GM23338 (cell line): ENCODE measurements around the gene ZMYND19. TPM values are rescaled to one million over a fixed set of nuclear protein-coding genes. Genes with fewer than 3 reads are reported as not detected.

Experiments used
- ATAC-seq: fragments of 200-7000 bp; cut with Tn5 transposase; 3 replicates; pipeline ENCODE4 v1.9.1; 2020
- DNase-seq: peaks from one replicate; pipeline ENCODE4 v3.0.0-alpha.2; 2015; ENCODE audit warnings: low spot score
- H2AFZ ChIP-seq: fragments of 200-600 bp; sonication (generic); 2 replicates; pipeline ENCODE4 v1.8.0; 2016; ENCODE audit warnings: antibody characterized with exemption, mild to moderate bottlenecking, moderate library complexity
- H3F3A ChIP-seq: fragments of 200-600 bp; sonication (generic); replicated peaks from 2 replicates; pipeline ENCODE4 v1.8.0; 2017; ENCODE audit warnings: antibody characterized with exemption, mixed run types, low read depth
- H3K27ac ChIP-seq: fragments of 200-600 bp; sonication (generic); 2 replicates; pipeline ENCODE4 v1.6.1; 2016; ENCODE audit warnings: low read depth
- H3K27me3 ChIP-seq: fragments of 200-600 bp; sonication (generic); 2 replicates; pipeline ENCODE4 v1.8.0; 2016; ENCODE audit warnings: mild to moderate bottlenecking, mixed run types, moderate library complexity; ENCODE audit not compliant: insufficient read depth
- H3K36me3 ChIP-seq: fragments of 200-600 bp; sonication (generic); 2 replicates; pipeline ENCODE4 v1.8.0; 2016; ENCODE audit warnings: mild to moderate bottlenecking; ENCODE audit not compliant: insufficient read depth
- H3K4me1 ChIP-seq: fragments of 200-600 bp; sonication (generic); 2 replicates; pipeline ENCODE4 v1.8.0; 2016; ENCODE audit warnings: mild to moderate bottlenecking, moderate library complexity; ENCODE audit not compliant: insufficient read depth
- H3K4me2 ChIP-seq: fragments of 200-600 bp; sonication (generic); 2 replicates; pipeline ENCODE4 v1.7.1; 2017; ENCODE audit warnings: mixed run types
- H3K4me3 ChIP-seq: fragments of 200-600 bp; sonication (generic); 2 replicates; pipeline ENCODE4 v1.6.1; 2016; ENCODE audit warnings: mixed run types
- H3K79me2 ChIP-seq: fragments of 200-600 bp; sonication (generic); replicated peaks from 2 replicates; pipeline ENCODE4 v1.8.0; 2017; ENCODE audit warnings: mild to moderate bottlenecking; ENCODE audit not compliant: insufficient read depth
- H3K9me2 ChIP-seq: fragments of 200-600 bp; sonication (generic); 2 replicates; pipeline ENCODE4 v1.8.0; 2017; ENCODE audit not compliant: insufficient read depth
- H4K20me1 ChIP-seq: fragments of 200-600 bp; sonication (generic); replicated peaks from 2 replicates; pipeline ENCODE4 v1.8.0; 2017; ENCODE audit warnings: mild to moderate bottlenecking; ENCODE audit not compliant: insufficient read depth
- H3K27ac Mint-ChIP-seq: 2 replicates; pipeline ENCODE4 v1.8.0; 2020; ENCODE audit warnings: inconsistent platforms, mild to moderate bottlenecking, moderate library complexity, mixed read lengths
- H3K27me3 Mint-ChIP-seq: 3 replicates; pipeline ENCODE4 v1.8.0; 2022; ENCODE audit warnings: low read depth, mild to moderate bottlenecking, moderate library complexity, mixed read lengths, inconsistent platforms; ENCODE audit not compliant: insufficient read depth, poor library complexity
- H3K36me3 Mint-ChIP-seq: 3 replicates; pipeline ENCODE4 v1.8.0; 2021; ENCODE audit warnings: low read depth, mild to moderate bottlenecking, inconsistent platforms, moderate library complexity, mixed read lengths
- H3K4me1 Mint-ChIP-seq: 3 replicates; pipeline ENCODE4 v1.8.0; 2020; ENCODE audit warnings: mild to moderate bottlenecking, inconsistent platforms, mixed read lengths
- H3K4me3 Mint-ChIP-seq: 3 replicates; pipeline ENCODE4 v1.8.0; 2021; ENCODE audit warnings: moderate library complexity, mild to moderate bottlenecking, inconsistent platforms, mixed read lengths
- H3K9me3 Mint-ChIP-seq: 3 replicates; pipeline ENCODE4 v1.8.0; 2020; ENCODE audit warnings: moderate library complexity, mild to moderate bottlenecking, inconsistent platforms, mixed read lengths
- CREB1 ChIP-seq: fragments of 250-450 bp; sonication (Bioruptor Pico); IDR thresholded peaks from 2 replicates; pipeline ENCODE4 v1.5.0; 2020; ENCODE audit warnings: low read depth, mild to moderate bottlenecking, moderate library complexity
- EZH2phosphoT487 ChIP-seq: fragments of 200-600 bp; sonication (generic); IDR thresholded peaks from one replicate; pipeline ENCODE4 v1.8.1; 2018; ENCODE audit warnings: antibody characterized with exemption; ENCODE audit not compliant: unreplicated experiment
- JUNB ChIP-seq: IDR thresholded peaks from one replicate; pipeline ENCODE4 v1.6.1; 2016; ENCODE audit warnings: antibody characterized with exemption; ENCODE audit not compliant: unreplicated experiment
- NANOG ChIP-seq: IDR thresholded peaks from 2 replicates; pipeline ENCODE4 v1.6.1; 2016; ENCODE audit warnings: antibody characterized with exemption, borderline replicate concordance
- POLR2AphosphoS5 ChIP-seq: IDR thresholded peaks from 2 replicates; pipeline ENCODE4 v1.6.1; 2016; ENCODE audit warnings: antibody characterized with exemption, low read depth
- REST ChIP-seq: IDR thresholded peaks from one replicate; pipeline ENCODE4 v1.6.1; 2018; ENCODE audit warnings: antibody characterized with exemption; ENCODE audit not compliant: unreplicated experiment
- polyA plus RNA-seq: library from polyadenylated mRNA; unstranded; fragments of >200 nt; fragmentation: Nextera tagmentation; extraction: Ambion mirVana; gene quantifications from 2 replicates; pipeline ENCODE4 v1.2.1, GENCODE V29; 2016
- total RNA-seq: library from RNA; depleted of rRNA; stranded (reverse); fragments of >200 nt; shearing (Covaris generic); gene quantifications from 2 replicates; pipeline ENCODE4 v1.2.3, GENCODE V29; 2014
- TF ChIP-seq, protein P1 (sequence below), 2 experiments: fragments of 200-600 bp in 1 of 2; sonication (generic) in 1 of 2; conservative IDR thresholded peaks; 2 replicates each; pipeline versions ENCODE4 v1.5.1 to v1.6.1; 2016 to 2017; ENCODE audit warnings: antibody characterized with exemption in 2 of 2, low read depth in 2 of 2, mild to moderate bottlenecking in 2 of 2, moderate library complexity in 1 of 2

The ZMYND19 gene
- total and polyA plus RNA-seq, 2 experiments from 2014 or later: 25.8 to 58.5 TPM

DNA sequence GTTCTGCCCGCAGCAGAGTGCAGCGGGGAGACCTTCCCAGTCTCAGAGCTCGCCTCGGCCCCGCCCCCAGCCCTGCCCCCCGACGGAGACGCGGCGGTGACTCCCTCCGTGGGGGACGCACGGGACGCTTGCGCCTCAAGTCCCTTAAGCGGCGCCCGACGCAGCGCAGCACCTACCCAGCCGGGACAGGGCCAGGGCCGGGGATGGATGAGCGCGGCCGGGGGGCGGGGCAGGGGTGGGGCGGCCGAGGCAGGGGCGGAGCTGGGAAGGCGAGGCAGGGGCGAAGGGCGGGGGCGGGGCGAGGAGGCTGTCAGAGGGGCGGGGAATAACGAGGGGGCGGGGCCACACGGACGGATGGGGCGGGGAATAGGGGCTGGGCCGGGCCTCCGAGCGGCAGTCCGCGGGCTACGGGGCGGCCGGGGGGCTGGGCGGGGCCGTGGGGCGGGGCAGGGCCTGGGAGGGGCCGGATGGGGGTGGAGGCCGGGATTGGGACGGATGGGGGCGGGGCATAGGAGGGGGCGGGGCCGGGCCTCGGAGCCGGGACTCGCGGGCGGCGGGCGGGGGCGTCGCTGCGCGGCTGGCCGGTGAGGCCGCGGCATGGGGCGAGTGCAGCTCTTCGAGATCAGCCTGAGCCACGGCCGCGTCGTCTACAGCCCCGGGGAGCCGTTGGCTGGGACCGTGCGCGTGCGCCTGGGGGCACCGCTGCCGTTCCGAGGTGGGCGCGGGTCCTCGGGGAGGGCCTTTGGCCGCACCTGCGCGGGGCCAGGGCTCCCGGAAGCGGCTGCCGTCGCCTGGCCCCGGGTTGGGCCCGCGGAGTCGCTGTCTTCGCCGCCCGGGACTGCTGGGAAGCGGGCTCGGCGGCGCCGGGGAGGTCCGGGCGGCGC is 15.1 kb upstream of the ZMYND19 start, which contains the start of gene ARRDC1:
Gene ARRDC1 (plus strand): TSS at position 566 of the 884 bp plus-strand sequence. CDS start 32 bp downstream, at position 598.
- H3K27me3 Mint-ChIP-seq: peaks cover 18% of the 10 kb centered on the region
- TF ChIP-seq EZH2phosphoT487: no peak
- peak; percentile 71 for TF ChIP-seq POLR2AphosphoS5
- TF ChIP-seq JUNB: no peak
- TF ChIP-seq NANOG: no peak
- peak; percentile 50; the same call in 1 of the 2 replicates for TF ChIP-seq CREB1
- H3K27ac Mint-ChIP-seq: no peak within 1 kb of the TSS
- DNase-seq (peak; percentile 96), ATAC-seq (peak; percentile 80)
- Histone ChIP-seq H3K4me3 (peak within 1 kb of the TSS; percentile 69), H3K36me3 (no peaks in the 10 kb centered on the region), H3K4me1 (peaks cover 6% of the 10 kb centered on the region; the same call in 1 of the 2 replicates), H3K9me2 (no peaks in the 10 kb centered on the region), H3K4me2 (peak within 1 kb of the TSS; percentile 84), H3K79me2 (peaks cover 7% of the 10 kb centered on the region; the same call in 1 of the 2 replicates), H3F3A (0 out of 2 replicates have a peak, but pooled peaks cover 11% of the 10 kb centered on the region), H3K27me3 (peaks cover 6% of the 10 kb centered on the region), H4K20me1 (peaks cover 5% of the 10 kb centered on the region; the same call in 1 of the 2 replicates), H3K27ac (no peak within 1 kb of the TSS), H2AFZ (no peak within 1 kb of the TSS)
- H3K9me3 Mint-ChIP-seq: no peaks in the 10 kb centered on the region; the same call in 2 of the 3 replicates
- H3K36me3 Mint-ChIP-seq: no peaks in the 10 kb centered on the region; the same call in 2 of the 3 replicates
- peaks cover 18% of the 10 kb centered on the region for H3K4me1 Mint-ChIP-seq
- peak within 1 kb of the TSS; percentile 74 for H3K4me3 Mint-ChIP-seq

GRCh38 chr9:137604345-137605086 is 14.2 kb upstream of the ZMYND19 start:
- Histone ChIP-seq H4K20me1 (peaks cover 5% of the 10 kb centered on the region; the same call in 1 of the 2 replicates), H3K4me3 (peak overlapping the region; percentile 59), H2AFZ (peak overlapping the region; percentile 63; the same call in 1 of the 2 replicates), H3K4me1 (peaks cover 6% of the 10 kb centered on the region; the same call in 1 of the 2 replicates), H3F3A (0 out of 2 replicates have a peak, but pooled peaks cover 11% of the 10 kb centered on the region), H3K36me3 (no peaks in the 10 kb centered on the region), H3K79me2 (peaks cover 7% of the 10 kb centered on the region; the same call in 1 of the 2 replicates), H3K4me2 (peak overlapping the region; percentile 84), H3K9me2 (no peaks in the 10 kb centered on the region), H3K27ac (no peak overlapping the region), H3K27me3 (peaks cover 6% of the 10 kb centered on the region)
- peak overlapping the region; percentile 68 for H3K4me3 Mint-ChIP-seq
- peak; percentile 1; the same call in 2 of the 3 replicates for ATAC-seq
- no peak overlapping the region for H3K27ac Mint-ChIP-seq
- peaks cover 18% of the 10 kb centered on the region for H3K4me1 Mint-ChIP-seq
- TF ChIP-seq EZH2phosphoT487 (no peak), JUNB (no peak), REST (no peak), CREB1 (no peak)
- TF ChIP-seq, protein P1, sequence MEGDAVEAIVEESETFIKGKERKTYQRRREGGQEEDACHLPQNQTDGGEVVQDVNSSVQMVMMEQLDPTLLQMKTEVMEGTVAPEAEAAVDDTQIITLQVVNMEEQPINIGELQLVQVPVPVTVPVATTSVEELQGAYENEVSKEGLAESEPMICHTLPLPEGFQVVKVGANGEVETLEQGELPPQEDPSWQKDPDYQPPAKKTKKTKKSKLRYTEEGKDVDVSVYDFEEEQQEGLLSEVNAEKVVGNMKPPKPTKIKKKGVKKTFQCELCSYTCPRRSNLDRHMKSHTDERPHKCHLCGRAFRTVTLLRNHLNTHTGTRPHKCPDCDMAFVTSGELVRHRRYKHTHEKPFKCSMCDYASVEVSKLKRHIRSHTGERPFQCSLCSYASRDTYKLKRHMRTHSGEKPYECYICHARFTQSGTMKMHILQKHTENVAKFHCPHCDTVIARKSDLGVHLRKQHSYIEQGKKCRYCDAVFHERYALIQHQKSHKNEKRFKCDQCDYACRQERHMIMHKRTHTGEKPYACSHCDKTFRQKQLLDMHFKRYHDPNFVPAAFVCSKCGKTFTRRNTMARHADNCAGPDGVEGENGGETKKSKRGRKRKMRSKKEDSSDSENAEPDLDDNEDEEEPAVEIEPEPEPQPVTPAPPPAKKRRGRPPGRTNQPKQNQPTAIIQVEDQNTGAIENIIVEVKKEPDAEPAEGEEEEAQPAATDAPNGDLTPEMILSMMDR (conservative IDR thresholded peaks at IDR 0.05; ENCODE audit: low read depth in 2 of 2): no peak
- DNase-seq: peak; percentile 35
- H3K9me3 Mint-ChIP-seq: no peaks in the 10 kb centered on the region; the same call in 2 of the 3 replicates
- peaks cover 18% of the 10 kb centered on the region for H3K27me3 Mint-ChIP-seq
- no peaks in the 10 kb centered on the region; the same call in 2 of the 3 replicates for H3K36me3 Mint-ChIP-seq
